Panc1 (cell line): ENCODE results near the gene SLC51B. TPM values are rescaled to one million over a fixed set of nuclear protein-coding genes. Genes with fewer than 3 reads are reported as not detected.
"Not testable (repeated sequence)": the region's sequence is repeated elsewhere in the genome, so short reads cannot be mapped to it uniquely, and the experiment has no call there.

Experiments used
- ATAC-seq: fragments of 200-7000 bp; cut with Tn5 transposase; 2 replicates; pipeline ENCODE4 v1.9.1; 2020; ENCODE audit warnings: mild to moderate bottlenecking, moderate library complexity
- BruUV-seq: library from RNA; stranded (reverse); fragments of 400-500 nt; replicated peaks from 2 replicates; lab custom pipeline; 2021; lab: Mats Ljungman, UMichigan
- CTCF ChIA-PET: fragments of 300-600 bp; sonication (Branson Sonifier 250); formaldehyde crosslinking; loops from one replicate; lab custom pipeline; 2022; ENCODE audit warnings: antibody characterized with exemption; lab: Charles Lee
- POLR2A ChIA-PET: fragments of 300-600 bp; sonication (Branson Sonifier 250); formaldehyde crosslinking; loops from one replicate; lab custom pipeline; 2022; ENCODE audit warnings: antibody characterized with exemption; lab: Charles Lee
- DNase-seq: peaks from one replicate; pipeline ENCODE4 v3.0.0-alpha.2; 2010; ENCODE audit warnings: low read depth, low spot score
- H3K27ac ChIP-seq: 2 replicates; pipeline ENCODE4 v1.5.1; 2011; ENCODE audit warnings: mild to moderate bottlenecking, low read length, inconsistent platforms
- H3K27me3 ChIP-seq: fragments of 200-500 bp; sonication (Bioruptor generic); 2 replicates; pipeline ENCODE4 v1.6.0; 2014; ENCODE audit warnings: low read length, inconsistent platforms; ENCODE audit not compliant: control insufficient read depth, insufficient read depth
- H3K36me3 ChIP-seq: fragments of 200-500 bp; sonication (Bioruptor generic); 2 replicates; pipeline ENCODE4 v1.5.1; 2014; ENCODE audit warnings: inconsistent platforms, mild to moderate bottlenecking, low read length, moderate library complexity; ENCODE audit not compliant: control insufficient read depth, insufficient read depth
- H3K4me1 ChIP-seq: 2 replicates; pipeline ENCODE4 v1.5.1; 2011; ENCODE audit warnings: inconsistent platforms, mild to moderate bottlenecking, low read length, moderate library complexity; ENCODE audit not compliant: control insufficient read depth, insufficient read depth
- H3K4me3 ChIP-seq, 2 experiments: 2 replicates each; pipeline ENCODE4 v1.5.1; 2011 to 2012; ENCODE audit warnings: low read depth in 2 of 2, low read length in 2 of 2, mild to moderate bottlenecking in 2 of 2, inconsistent platforms in 1 of 2, moderate library complexity in 1 of 2
- H3K9me3 ChIP-seq: fragments of 200-500 bp; sonication (Bioruptor generic); 2 replicates; pipeline ENCODE4 v1.5.1; 2014; ENCODE audit warnings: low read depth, mild to moderate bottlenecking, inconsistent platforms, low read length, moderate library complexity; ENCODE audit not compliant: control insufficient read depth, insufficient read depth
- POLR2AphosphoS5 ChIP-seq: IDR thresholded peaks from 2 replicates; pipeline ENCODE4 v1.6.1; 2012; ENCODE audit warnings: mild to moderate bottlenecking, low read depth, low read length, moderate library complexity
- SIN3A ChIP-seq: IDR thresholded peaks from 2 replicates; pipeline ENCODE4 v1.6.1; 2012; ENCODE audit warnings: low read depth, mild to moderate bottlenecking, low read length, moderate library complexity, borderline replicate concordance; ENCODE audit not compliant: insufficient read depth
- TCF7L2 ChIP-seq: IDR thresholded peaks from 2 replicates; pipeline ENCODE4 v1.6.1; 2011; ENCODE audit warnings: mild to moderate bottlenecking, low read depth, low read length, inconsistent platforms
- in situ Hi-C: cut with HindIII; loops from 2 replicates; pipeline ENCODE4 v1.10.0; 2016; ENCODE audit warnings: low sequenced_read_pairs, low pct_unique_long_range_greater_than_20kb
- intact Hi-C: fragments of 100-400 bp; cut with micrococcal nuclease; formaldehyde crosslinking; loops from one replicate; pipeline ENCODE4 v1.10.0; 2022; ENCODE audit not compliant: unreplicated experiment
- total RNA-seq: library from RNA; stranded (reverse); gene quantifications from one replicate; pipeline ENCODE4 v1.2.1, GENCODE V29; 2021; ENCODE audit not compliant: unreplicated experiment
- TF ChIP-seq, protein P1 (sequence below): fragments of 450-650 bp; IDR thresholded peaks from 2 replicates; pipeline ENCODE4 v1.5.1; 2017; ENCODE audit warnings: mild to moderate bottlenecking
- TF ChIP-seq, protein P2 (sequence below), 2 experiments: IDR thresholded peaks; 2 replicates each; pipeline ENCODE4 v1.6.1; 2011 to 2012; ENCODE audit warnings: low read depth in 2 of 2, control low read depth in 1 of 2, low read length in 1 of 2, mild to moderate bottlenecking in 1 of 2, moderate library complexity in 1 of 2; ENCODE audit not compliant: insufficient read depth in 1 of 2

Gene SLC51B
- total RNA-seq, 1 experiment from 2014 or later: 0.51 TPM

- H3K4me1 ChIP-seq, BruUV-seq, ATAC-seq, H3K4me3 ChIP-seq, DNase-seq, in situ Hi-C loops, H3K36me3 ChIP-seq, H3K27me3 ChIP-seq, intact Hi-C loops, H3K27ac ChIP-seq, H3K9me3 ChIP-seq: not testable (repeated sequence)
- CTCF ChIA-PET: interaction anchor here (0.5 kb wide), 1 partner anchor 319 kb away, joined by 7 read pairs; no protein-coding TSS in a partner anchor
- POLR2A ChIA-PET: interaction anchor here (0.7 kb wide), 1 partner anchor 38 kb away, joined by 3 read pairs; no protein-coding TSS in a partner anchor
Measured at GRCh38 chr15:65099801-65100200, 54.6 kb downstream of the SLC51B start.

GRCh38 chr15:65100442-65100841 lies 55.3 kb downstream of the SLC51B start:
- H3K27ac ChIP-seq: no peak overlapping the region
- ChIA-PET POLR2A (interaction anchor here (0.7 kb wide), 1 partner anchor 38 kb away, joined by 3 read pairs; no protein-coding TSS in a partner anchor), CTCF (no interaction called here)
- no peaks in the 10 kb centered on the region for H3K36me3 ChIP-seq
- ATAC-seq: no peak
- in situ Hi-C loops (no loop called here), intact Hi-C loops (no loop called here)
- no peaks in the 10 kb centered on the region for H3K4me1 ChIP-seq
- H3K9me3 ChIP-seq: no peaks in the 10 kb centered on the region
- DNase-seq: no peak
- H3K4me3 ChIP-seq: no peak overlapping the region
- no TSS peak for BruUV-seq
- H3K27me3 ChIP-seq: no peaks in the 10 kb centered on the region
- TF ChIP-seq TCF7L2: no peak
- TF ChIP-seq, protein P1, sequence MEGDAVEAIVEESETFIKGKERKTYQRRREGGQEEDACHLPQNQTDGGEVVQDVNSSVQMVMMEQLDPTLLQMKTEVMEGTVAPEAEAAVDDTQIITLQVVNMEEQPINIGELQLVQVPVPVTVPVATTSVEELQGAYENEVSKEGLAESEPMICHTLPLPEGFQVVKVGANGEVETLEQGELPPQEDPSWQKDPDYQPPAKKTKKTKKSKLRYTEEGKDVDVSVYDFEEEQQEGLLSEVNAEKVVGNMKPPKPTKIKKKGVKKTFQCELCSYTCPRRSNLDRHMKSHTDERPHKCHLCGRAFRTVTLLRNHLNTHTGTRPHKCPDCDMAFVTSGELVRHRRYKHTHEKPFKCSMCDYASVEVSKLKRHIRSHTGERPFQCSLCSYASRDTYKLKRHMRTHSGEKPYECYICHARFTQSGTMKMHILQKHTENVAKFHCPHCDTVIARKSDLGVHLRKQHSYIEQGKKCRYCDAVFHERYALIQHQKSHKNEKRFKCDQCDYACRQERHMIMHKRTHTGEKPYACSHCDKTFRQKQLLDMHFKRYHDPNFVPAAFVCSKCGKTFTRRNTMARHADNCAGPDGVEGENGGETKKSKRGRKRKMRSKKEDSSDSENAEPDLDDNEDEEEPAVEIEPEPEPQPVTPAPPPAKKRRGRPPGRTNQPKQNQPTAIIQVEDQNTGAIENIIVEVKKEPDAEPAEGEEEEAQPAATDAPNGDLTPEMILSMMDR: no peak
- TF ChIP-seq POLR2AphosphoS5: no peak
- TF ChIP-seq, protein P2, sequence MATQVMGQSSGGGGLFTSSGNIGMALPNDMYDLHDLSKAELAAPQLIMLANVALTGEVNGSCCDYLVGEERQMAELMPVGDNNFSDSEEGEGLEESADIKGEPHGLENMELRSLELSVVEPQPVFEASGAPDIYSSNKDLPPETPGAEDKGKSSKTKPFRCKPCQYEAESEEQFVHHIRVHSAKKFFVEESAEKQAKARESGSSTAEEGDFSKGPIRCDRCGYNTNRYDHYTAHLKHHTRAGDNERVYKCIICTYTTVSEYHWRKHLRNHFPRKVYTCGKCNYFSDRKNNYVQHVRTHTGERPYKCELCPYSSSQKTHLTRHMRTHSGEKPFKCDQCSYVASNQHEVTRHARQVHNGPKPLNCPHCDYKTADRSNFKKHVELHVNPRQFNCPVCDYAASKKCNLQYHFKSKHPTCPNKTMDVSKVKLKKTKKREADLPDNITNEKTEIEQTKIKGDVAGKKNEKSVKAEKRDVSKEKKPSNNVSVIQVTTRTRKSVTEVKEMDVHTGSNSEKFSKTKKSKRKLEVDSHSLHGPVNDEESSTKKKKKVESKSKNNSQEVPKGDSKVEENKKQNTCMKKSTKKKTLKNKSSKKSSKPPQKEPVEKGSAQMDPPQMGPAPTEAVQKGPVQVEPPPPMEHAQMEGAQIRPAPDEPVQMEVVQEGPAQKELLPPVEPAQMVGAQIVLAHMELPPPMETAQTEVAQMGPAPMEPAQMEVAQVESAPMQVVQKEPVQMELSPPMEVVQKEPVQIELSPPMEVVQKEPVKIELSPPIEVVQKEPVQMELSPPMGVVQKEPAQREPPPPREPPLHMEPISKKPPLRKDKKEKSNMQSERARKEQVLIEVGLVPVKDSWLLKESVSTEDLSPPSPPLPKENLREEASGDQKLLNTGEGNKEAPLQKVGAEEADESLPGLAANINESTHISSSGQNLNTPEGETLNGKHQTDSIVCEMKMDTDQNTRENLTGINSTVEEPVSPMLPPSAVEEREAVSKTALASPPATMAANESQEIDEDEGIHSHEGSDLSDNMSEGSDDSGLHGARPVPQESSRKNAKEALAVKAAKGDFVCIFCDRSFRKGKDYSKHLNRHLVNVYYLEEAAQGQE (IDR thresholded peaks at IDR 0.05; ENCODE audit: insufficient read depth in 1 of 2, low read depth in 2 of 2, low read length in 1 of 2): no peak
- no peak for TF ChIP-seq SIN3A

DNA sequence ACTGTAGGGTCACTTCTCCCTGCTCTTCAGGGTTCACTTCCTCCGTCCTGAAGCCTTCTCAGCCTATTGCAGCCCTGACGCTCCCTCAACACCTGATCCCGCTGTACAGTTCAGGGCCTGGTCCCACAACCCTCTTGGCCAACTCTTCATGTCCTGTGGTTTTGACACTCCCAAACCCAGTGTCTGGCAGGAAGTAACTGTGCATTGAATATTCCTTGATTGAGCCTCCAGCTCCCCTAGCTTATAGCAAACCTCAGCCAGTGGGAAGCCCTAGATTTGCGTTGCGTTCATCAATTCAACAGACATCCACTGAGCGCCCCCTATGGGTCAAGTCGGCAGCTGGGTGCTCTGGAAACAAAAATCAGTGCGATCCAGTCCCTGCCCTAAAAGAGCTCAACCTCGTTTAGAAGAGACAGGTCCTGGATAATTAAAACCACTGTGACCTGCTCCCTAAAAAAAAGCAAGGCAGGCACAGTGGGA lies 56.3 kb downstream of the SLC51B start:
- Histone ChIP-seq H3K27ac (no peak overlapping the region), H3K4me3 (no peak overlapping the region), H3K9me3 (no peaks in the 10 kb centered on the region), H3K27me3 (no peaks in the 10 kb centered on the region), H3K4me1 (no peaks in the 10 kb centered on the region), H3K36me3 (no peaks in the 10 kb centered on the region)
- intact Hi-C loops (no loop called here), in situ Hi-C loops (no loop called here)
- POLR2A ChIA-PET: interaction anchor here (0.5 kb wide), 1 partner anchor 190 kb away, joined by 7 read pairs; no protein-coding TSS in a partner anchor
- CTCF ChIA-PET: interaction anchor here (0.5 kb wide), 1 partner anchor 67 kb away, joined by 8 read pairs; no protein-coding TSS in a partner anchor
- TF ChIP-seq SIN3A (no peak), TCF7L2 (no peak)
- TF ChIP-seq, protein P1: peak; percentile 86
- ATAC-seq: peak; percentile 62; the same call in 1 of the 2 replicates
- DNase-seq: peak; percentile 13
- BruUV-seq: no TSS peak
